ENCODE measurements around the gene CHST12.
A peak's percentile ranks its signal among the peaks of the same experiment; 100 is the strongest.
"Not testable (repeated sequence)": the region's sequence is repeated elsewhere in the genome, so short reads cannot be mapped to it uniquely, and the experiment has no call there.

CHST12 gene

DNA sequence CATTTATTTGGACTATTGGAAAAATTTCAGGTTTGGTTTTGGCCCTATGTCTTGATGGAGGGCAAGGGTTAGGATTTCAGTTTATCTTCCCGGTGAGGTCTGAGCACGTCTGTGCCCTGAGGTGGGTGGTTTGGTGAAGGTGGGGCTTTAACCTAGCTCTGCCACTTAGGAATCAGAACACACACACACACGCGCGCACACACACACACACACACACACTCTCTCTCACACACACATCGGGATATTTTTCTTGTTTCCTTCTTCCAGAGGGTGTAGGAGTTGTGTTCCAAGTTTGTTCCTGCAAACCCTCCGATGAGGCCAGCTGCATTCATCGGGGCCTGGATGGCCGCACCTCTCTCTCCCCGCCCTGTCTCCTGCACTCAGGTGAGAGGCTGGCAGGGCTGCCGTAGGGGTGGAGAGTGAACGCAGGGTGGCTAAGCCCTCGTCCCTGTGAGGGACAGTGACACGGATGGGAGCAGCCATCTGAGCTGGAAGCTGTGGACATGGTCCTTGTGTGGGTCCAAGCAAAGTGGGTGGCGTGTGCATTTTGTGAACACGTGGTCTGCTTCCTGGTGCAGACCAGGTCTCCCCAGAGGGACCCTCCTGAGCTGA is 34.2 kb downstream of the CHST12 start:
- no peak for FAIRE-seq

DNA sequence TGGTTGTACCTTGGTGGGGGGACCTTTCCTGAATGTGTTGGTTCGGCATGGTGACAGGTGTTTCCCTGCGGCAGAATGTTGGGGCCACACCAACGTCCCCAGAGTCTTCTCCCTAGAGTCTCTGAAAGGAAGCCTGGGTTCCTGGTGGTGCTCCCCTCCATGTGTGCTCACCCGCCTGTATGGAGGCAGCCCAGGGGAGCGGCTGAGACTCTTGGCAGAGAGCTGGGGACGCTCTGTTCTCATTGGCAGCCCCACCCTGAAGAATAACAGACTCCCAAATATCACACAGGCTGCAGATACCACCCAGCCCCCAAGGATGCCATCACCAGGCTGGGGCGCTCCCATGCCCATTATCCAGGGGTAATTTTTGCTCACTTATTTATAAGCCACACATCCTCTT is 34.8 kb downstream of the CHST12 start:
- no peak for FAIRE-seq

DNA sequence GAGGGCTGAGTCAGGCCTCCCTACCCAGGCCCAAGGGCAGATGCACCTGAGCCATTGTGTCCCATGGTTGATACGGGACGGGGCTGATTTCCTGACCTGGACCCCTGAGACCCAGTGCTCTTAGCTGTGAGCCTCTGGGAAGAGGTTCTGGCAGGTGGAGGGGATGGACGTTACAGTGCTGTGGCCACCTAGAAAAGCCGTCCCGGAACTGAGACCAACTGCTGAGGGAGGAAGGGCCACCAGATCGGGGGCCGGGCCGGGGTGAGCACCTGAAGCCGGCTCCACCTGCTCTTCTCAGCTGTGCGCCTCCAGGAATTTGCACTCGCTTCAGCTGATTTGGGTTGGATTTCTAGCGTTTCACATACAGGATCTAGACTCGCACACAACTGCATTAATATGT is 35.4 kb downstream of the CHST12 start:
- no peak for FAIRE-seq

DNA sequence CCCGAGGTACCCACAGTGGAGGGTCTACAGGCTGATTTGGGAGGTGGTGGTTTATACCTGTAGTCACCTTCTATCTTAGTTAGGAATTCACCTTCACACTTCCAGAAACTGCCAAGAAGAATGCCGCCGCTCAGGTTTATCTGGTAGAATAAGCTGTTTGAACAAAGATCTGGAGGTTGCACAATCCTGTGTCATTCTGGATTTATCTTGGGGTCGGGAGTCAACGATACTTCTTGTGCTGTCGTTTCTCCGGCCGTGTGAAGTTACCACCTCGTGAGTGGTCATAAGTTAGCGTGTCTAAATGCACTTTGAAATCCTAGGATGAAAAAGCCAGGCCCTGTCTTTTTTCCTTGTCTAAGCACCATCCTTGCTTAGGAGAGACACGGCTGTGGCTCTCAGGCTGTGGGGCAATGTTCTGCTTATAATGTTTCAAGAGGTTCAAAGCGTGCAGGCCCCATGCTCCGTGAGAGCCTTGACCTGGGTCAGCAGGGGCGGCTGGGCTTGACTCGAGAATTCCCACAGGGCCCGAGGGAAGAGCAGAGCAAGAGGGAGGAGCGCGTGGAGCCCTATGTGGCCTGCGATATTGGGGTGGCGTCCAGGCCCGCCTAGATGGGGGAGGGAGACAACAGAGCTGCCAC is 37.3 kb downstream of the CHST12 start:
- FAIRE-seq = no peak

DNA sequence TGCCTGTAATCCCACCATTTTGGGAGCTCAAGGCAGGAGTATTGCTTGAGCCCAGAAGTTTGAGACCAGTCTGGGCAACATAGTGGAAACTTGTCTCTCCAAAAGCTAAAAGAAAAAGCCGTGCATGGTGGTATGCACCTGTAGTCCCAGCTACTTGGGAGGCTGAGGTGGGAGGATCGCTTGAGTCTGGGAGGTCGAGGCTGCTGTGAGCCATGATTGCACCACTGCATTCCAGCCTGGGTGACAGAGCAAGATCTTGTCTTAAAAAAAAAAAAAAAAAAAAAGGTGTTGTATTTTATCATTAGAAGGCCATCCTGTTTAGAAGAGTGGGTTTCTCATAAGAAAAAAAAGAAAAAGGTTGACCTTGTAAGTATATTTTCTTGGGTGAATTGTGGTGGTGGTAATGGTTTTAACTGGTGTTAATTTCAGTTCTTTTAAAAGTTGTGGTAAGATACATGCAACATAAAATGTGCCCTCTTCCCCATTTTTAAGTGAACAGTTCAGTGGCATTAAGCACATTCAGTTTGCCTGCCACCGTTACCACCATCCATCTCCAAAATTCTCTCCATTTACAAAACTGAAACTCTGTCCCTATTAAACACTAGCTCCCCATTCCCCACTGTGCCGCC is 38.1 kb downstream of the CHST12 start:
- FAIRE-seq = peak; percentile 15

DNA sequence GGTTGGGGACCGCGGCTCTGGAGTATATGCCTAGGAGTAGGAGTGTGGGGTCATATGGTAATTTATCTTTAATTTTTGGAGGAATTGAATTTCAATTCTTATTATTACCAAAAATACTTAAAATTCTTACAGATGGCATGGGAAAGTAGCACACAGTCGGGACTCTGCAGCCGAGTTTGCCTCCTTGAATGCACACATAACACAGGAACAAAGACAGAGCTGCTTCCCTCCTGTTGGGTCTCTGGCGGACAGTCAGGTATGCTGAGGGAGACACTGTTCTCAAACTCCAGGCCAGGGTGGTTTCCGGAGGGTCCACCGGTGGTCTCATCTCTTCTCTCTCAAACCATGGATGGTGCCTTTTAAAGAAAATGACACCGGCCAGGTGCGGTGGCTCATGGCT is 40.1 kb downstream of the CHST12 start:
- no peak for FAIRE-seq

DNA sequence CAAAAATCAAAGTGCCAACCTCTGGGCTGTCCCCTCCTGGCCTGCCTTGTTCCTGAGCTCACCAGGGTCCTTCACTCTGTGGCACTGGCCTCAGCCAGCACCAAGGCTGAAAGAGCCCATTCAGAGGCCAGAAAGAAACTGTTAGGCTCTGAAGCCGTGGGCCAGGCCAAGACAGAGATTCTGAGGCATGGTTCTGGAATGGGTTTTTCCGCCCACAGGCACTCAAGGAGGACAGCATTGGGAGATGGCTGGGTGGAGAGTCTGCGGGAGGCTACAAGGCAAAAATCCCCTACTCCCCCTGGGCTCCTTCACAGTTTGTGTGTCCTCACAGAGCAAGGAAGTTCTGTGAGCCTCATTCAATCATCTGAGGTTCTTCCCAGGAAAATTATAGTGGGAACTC is 41.1 kb downstream of the CHST12 start:
- no peak for FAIRE-seq

DNA sequence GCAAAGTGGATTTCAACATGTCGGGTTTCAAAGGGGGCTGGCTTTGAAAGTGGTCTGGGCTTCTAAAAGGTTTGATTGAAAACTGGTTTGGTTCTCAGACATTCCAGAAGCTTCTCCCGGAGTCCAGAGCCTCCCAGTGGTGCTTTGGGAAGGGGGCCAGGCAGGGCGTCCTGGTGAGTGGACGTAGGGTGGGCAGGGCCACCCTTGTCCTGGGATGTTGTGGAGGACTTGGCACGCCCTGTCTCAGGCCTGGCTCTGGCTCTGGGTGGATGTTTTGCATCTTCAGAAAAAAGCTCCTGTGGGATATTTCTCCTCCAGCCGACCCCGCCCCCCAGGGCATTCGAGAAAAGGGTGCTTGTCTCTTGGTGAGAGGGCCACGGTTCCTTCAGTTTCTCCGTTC is 41.6 kb downstream of the CHST12 start:
- FAIRE-seq = no peak

DNA sequence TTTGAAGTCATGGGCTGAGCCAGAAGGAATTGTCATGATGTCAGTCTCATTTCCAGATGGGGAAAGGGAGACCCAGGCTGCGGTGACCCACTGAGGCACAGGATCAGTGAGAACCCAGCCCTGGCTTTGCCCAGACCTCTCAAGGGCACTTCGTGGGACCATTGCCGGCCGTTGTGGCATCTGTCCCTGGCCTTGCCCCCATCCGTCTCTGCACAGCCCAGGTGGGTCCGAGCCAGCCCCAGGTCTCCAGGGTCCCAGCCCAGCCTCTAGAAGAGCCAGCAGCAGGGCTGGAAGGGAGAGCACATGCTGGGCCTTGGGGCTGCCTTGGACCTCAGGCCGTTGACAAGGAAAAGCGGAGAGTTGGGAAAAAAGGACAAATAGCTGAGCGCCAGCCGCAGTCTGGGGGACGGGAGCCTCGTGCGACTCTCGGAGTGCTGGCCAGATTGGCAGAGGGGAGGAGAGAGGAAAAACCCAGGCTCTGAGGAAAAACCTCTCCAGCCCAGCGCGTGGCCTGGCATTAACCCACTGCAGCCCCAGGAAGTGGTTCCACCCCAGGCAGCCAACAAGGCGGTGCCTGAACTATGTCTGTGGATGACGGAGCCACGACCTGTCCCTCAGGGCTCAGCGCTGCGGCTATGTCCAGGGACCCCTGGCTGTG is 42.6 kb downstream of the CHST12 start:
- FAIRE-seq = no peak

DNA sequence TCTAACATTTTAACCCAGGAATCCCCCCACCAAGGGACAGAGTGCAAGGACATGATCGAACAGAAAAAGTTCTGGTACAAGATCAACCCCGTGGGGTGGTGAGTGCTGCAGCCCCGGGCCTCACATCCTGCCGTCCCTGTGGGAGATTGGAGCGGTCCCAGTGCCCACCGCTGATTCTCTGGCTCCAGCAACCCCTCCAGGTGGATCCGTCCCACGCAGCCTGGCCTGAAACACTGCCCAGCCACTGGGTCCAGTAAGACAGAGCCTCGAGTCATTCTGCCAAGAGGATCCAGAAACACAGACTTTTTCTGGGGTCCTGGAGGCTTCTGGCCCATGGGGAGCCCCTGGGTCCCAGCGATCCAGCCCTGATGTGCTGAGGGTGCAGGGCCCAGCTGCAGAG is 43.3 kb downstream of the CHST12 start:
- no peak for FAIRE-seq

DNA sequence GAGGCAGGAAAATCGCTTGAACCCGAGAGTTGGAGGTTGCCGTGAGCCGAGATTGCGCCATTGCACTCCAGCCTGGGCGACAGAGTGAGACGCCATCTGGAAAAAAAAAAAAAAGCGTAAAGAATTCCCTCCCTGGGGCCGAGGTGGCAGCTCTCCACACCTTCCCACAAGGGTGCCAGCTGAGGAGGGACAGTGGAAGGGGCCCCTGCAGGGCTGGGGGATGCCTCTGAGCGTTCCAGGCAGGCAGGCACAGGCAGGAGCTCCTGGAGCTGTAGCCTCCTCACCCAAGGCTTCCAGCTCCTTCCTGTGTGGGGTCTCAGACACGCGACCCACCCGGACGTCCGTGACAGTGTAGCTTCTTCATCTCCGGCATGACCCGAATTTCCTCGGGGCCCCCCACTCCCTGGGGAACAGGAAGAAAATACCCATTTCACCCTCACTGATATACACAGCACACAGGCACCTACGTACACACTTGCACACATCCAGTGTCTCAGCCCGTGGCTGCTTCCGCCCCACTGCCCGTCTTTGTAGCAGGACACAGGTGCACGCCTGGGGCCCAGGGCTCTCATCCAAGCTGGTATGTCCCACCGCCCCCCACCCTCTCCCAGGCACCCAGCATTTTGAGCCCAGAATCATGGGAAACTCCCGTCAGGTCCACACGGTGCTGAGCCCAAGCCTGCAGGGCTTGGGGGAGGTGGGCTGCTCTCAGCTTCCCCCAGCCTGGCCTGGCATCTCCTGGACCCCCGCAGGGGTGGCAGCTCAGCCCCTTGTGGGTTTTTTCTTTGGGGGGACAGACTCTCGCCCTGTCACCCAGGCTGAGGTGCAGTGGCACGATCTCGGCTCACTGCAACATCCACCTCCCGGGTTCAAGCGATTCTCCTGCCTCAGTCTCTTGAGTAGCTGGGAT is 47.0 kb downstream of the CHST12 start:
- no peak for FAIRE-seq

DNA sequence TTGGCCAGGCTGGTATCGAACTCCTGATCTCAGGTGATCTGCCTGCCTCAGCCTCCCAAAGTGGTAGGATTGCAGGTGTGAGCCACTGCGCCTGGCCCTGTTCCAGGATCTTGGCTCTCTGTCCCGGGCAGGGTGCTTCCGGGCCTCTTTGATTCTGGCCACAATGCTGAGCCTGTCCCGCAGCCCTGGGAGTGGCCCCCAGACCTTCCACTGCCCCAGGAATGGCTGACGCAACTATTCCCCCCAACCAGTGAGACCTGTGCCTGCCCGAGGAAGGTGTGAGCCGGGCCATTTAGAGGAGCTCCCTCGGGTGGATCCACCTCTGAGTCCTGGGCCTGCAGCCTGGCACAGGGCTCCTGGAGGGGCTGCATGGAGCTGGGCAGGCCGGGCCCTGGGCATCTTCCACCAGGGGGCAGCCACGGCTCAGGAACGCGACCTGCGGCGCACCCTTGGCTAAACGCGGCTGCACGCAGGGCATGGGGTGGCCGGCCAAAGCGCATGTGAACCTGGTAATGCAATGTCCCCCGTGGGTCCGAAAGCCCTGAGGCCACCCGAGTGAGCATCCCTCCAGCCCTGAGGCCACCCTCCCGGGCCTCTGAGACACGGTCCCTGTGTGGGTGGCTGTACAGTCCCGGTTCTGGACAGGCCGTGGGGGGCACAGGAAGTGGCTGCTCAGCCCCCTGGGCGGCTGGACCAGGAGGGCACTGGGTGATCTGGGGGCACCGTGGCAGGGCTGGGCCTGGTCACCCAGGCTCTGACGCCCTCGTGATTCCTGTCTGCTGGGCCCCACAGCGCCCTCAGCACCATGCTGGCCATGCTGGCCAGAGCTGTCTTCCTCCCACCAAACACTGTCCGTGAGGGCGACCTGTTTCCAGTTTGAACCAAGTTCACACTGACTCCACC is 48.0 kb downstream of the CHST12 start:
- FAIRE-seq = peak; percentile 28

DNA sequence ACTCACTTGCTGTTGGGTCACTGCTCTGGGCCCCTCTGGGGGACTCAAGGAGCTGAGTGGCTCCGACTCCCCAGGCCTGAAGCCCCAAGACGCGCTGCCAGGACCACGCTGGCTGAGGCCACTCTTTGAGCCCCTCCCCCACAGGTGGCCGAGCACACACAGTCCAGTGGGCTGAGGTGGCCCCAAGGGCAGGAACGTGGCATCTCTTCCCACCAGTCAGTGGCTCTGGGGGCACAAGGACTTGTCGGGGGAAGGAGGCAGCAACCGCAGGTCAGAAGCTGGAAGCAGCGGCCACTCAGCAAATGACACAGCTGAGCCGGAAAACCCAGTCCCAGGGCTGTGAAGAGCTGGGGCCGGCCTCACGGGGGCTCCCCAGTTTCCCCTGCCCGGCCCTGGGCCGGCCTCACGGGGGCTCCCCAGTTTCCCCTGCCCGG is 48.7 kb downstream of the CHST12 start:
- FAIRE-seq = no peak

DNA sequence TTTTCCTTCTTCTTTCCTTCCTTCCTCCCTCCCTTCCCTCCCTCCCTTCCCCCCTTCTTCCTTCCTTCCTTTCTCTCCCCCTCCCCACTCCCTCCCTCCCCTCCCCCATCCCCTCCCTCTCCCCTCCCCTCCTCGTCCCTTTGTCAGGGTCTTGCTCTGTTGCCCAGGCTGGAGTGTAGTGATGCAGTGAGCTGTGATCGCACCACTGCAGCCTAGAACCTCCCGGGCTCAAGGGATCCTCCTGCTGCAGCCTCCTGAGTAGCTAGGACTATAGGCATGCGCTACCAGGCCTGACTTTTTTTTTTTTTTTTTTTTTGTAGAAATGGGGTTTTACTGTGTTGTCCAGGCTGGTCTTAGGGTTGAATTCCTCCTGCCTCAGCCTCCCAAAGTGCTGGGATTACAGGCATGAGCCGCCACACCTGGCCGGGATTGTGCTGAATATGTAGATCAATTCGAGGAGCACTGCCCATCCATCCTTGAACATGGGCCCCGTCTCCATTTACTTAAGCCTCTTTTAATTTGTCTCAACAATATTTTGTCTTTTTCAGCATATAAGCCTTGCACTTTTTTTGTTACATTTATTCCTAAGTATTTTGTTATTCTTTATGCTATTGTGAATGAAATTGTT is 49.3 kb downstream of the CHST12 start:
- peak; percentile 73 for FAIRE-seq

DNA sequence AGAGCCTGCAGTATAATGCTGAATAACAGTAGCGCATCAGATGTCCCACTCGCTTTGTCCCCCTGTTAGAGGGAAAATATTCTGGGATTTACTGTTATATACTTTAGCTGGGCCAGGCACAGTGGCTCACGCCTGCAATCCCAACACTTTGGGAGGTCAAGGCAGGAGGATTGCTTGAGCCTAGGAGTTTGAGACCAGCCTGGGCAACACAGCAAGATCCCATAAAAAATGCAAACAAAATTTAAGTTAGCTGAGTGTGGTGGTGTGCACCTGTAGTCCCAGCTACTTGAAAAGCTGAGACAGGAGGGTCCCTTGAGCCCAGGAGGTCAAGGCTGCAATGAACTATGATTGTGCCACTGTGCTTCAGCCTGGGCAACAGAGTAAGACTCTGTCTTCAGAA is 50.4 kb downstream of the CHST12 start:
- FAIRE-seq = not testable (repeated sequence)

DNA sequence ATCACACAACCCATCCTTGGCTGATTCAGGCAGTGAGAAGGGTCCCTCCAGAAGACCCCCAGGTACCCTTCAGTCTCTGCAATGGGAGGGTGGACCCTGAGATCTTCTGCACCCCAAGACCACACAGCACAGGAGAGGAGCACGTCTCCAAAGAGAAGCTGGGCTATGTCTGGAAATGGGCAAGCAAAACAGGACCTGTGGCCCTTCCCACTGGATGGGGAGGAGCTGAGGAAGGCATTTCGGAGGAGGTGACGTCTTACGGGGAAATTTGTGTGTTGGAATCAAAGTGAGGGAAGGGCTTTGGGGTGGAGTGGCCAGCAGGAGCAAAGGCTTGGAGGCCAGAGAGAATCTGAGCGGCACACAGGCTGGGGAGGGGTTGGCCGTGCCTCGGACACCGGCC is 56.3 kb downstream of the CHST12 start:
- no peak for FAIRE-seq

DNA sequence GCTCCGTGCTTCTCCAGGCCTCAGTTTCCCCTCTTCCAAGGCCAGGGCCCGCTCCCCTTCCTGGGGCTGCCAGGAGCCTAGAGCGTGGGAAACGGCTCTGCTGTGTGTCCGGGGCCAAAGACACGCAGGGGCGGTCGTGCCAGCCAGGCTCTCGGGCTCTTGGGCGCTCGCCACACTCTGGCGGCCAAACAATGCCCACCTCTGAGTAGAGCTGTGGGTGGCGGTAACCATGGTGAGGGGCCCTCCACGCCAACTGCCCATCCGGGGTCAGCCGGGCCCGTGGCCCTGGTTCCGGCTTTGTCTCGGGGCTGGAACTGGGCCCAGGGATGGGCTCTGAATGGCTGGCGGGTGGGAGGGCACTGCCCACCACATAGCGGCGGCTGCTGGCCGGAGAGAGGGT is 56.8 kb downstream of the CHST12 start:
- FAIRE-seq = no peak

DNA sequence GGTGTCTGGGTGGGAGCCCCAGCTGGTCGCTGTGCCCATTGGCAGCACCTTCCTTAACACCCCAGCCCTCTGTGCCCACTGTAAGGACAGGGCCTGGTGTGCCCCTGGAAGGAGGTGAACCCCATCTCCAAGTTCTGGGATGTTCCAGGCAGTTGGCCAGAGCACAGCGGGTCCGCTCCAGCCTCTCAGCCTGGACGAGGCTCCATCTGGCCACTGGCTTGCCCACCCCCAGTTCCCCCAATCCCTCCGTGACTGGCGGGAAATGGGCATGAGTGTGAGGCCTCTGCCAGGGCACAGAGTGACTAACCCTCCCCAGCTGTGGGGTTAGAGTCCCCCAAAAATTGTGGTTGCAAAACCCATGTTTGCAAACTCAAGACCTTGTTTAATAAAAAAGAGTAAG is 57.2 kb downstream of the CHST12 start:
- no peak for FAIRE-seq

DNA sequence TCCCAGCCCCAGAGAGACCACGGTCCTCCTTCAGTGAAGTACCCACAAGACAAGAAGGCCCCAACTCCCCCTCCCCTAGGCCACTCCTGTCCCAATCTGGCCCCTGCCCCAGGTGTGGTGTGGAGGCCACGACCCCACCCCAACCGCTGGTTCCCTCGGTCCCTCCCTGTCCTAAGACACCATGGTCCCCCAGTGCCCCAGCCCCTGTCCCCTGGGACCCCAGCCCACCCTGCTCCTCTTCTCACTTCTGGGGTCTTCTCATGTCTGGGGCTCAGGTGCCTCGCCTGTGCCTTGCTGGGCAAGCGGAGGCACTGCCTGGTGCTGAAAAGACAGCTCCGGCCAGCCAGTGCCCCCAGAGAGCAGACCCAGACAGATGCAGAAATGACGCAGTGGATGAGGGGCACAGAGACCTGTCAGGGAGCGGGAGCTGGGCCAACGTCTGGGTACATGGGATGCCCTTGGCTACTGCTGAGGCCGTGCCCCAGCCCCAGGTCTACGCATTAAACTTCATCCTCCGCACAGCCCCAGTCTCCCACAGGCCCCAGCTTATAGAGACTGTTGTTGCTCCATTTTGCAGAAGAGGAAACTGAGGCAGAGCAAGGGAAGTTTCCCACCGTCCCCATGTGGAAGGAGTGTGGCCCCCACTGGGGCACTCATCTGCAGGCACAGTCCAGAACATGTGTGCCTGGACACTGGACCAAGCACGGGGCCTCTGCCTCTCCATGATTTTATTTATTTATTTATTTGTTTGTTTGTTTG is 58.0 kb downstream of the CHST12 start:
- no peak for FAIRE-seq

DNA sequence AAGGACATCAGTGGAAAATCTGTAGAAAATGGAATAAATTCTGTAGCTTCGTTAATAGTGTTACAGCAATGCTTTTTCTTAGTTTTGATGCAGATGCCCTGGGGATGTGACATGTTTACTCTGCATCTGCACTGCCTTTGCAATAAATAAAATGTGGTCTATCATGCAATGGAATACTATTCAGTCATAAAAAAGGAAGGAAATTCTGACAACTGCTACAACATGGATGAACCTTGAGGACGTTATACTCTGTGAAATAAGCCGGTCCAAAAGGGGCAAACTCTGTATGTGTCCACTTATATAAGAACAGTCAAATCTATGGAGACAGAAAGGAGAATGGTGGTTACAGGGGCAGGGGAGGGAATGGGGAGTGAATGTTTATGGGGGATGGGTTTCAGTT is 59.3 kb downstream of the CHST12 start:
- no peak for FAIRE-seq

DNA sequence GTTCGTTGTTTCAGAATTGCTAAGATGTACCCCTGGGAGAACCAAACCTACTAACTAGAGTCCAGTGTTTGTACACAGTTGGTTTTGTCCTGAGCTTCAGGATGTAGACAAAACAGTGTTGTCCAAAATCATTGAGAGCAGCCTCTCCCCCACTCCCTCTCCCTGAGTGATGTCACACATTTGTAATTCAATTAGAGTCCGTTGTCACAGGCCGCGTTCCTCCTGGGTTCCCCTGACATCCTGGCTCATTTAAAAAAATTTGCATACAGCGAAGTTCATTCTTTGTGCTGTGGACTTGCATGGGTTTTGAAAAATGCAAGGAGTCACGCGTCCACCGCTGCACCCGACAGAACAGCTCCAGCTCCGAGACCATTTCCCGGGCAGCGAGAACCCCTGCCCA is 62.5 kb downstream of the CHST12 start:
- no peak for FAIRE-seq

Measured in G401.6 (cell line).